DND-41 (cell line): ENCODE results near the gene TCF12.

ENCODE experiments used
- ATAC-seq: fragments of 200-7000 bp; cut with Tn5 transposase; 3 replicates; pipeline ENCODE4 v1.9.1; 2021; ENCODE audit warnings: low read depth; ENCODE audit not compliant: insufficient read depth
- DNase-seq: peaks from one replicate; pipeline ENCODE4 v3.0.0-alpha.2; 2020
- H2AFZ ChIP-seq: 2 replicates; pipeline ENCODE4 v1.6.0; 2012; ENCODE audit warnings: low read depth, low read length
- H3K27ac ChIP-seq: 2 replicates; pipeline ENCODE4 v1.5.1; 2012; ENCODE audit warnings: low read length, inconsistent platforms
- H3K27me3 ChIP-seq: fragments of 200-600 bp; sonication (generic); 2 replicates; pipeline ENCODE4 v1.6.0; 2012; ENCODE audit warnings: low read length, mild to moderate bottlenecking, inconsistent platforms; ENCODE audit not compliant: insufficient read depth, poor library complexity
- H3K36me3 ChIP-seq: 2 replicates; pipeline ENCODE4 v1.5.1; 2012; ENCODE audit warnings: low read length, inconsistent platforms; ENCODE audit not compliant: insufficient read depth
- H3K4me1 ChIP-seq: 2 replicates; pipeline ENCODE4 v1.5.1; 2012; ENCODE audit warnings: mild to moderate bottlenecking, low read length; ENCODE audit not compliant: insufficient read depth
- H3K4me2 ChIP-seq: 2 replicates; pipeline ENCODE4 v1.6.0; 2012; ENCODE audit warnings: mild to moderate bottlenecking, moderate library complexity, low read length, inconsistent platforms; ENCODE audit not compliant: insufficient read depth
- H3K4me3 ChIP-seq, 2 experiments: fragments of 200-600 bp in 1 of 2; shearing (Covaris generic) in 1 of 2; 2 replicates each; pipeline ENCODE4 v1.5.1; 2012 to 2016; ENCODE audit warnings: inconsistent platforms in 2 of 2, low read length in 2 of 2, mild to moderate bottlenecking in 2 of 2, low read depth in 1 of 2, moderate library complexity in 1 of 2
- H3K79me2 ChIP-seq: 2 replicates; pipeline ENCODE4 v1.6.0; 2012; ENCODE audit warnings: low read length, inconsistent platforms; ENCODE audit not compliant: insufficient read depth
- H3K9ac ChIP-seq: 2 replicates; pipeline ENCODE4 v1.6.0; 2012; ENCODE audit warnings: low read depth, mild to moderate bottlenecking, inconsistent platforms, low read length, moderate library complexity
- H3K9me3 ChIP-seq: 2 replicates; pipeline ENCODE4 v1.5.1; 2012; ENCODE audit warnings: low read length, moderate library complexity, mild to moderate bottlenecking, inconsistent platforms; ENCODE audit not compliant: insufficient read depth, severe bottlenecking
- H4K20me1 ChIP-seq: 2 replicates; pipeline ENCODE4 v1.6.0; 2012; ENCODE audit warnings: low read length; ENCODE audit not compliant: insufficient read depth
- EZH2 ChIP-seq: IDR thresholded peaks from 3 replicates; pipeline ENCODE4 v1.6.1; 2012; ENCODE audit warnings: borderline replicate concordance, low read depth, mild to moderate bottlenecking, moderate library complexity, low read length, inconsistent platforms; ENCODE audit not compliant: severe bottlenecking
- TF ChIP-seq, protein P1 (sequence below): IDR thresholded peaks from 2 replicates; pipeline ENCODE4 v1.5.1; 2012; ENCODE audit warnings: borderline replicate concordance, low read length, moderate library complexity, mild to moderate bottlenecking; ENCODE audit not compliant: poor library complexity, severe bottlenecking; ENCODE audit errors: extremely low read depth

The TCF12 gene

DNA sequence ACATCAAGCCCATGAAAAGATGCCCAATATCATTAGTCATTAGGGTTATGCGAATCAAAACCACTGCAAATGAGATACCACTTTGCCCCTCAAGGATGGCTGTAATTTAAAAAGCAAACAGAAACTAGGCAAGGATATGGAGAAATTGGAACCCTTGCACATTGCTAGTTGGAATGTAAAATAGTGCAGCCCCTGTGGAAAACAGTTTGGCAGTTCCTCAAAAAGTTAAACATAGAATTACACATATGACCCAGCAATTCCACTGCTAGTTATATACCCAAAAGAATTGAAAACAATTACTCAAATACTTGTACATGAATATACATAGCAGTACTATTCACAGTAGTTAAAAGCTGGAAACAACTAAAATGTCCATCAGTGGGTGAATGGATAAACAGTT, 271.0 kb downstream of the TCF12 start:
- Histone ChIP-seq H3K9me3 (no peaks in the 10 kb centered on the region), H3K27ac (no peak overlapping the region), H4K20me1 (no peaks in the 10 kb centered on the region), H3K4me1 (no peaks in the 10 kb centered on the region), H2AFZ (no peak overlapping the region), H3K4me2 (no peak overlapping the region), H3K9ac (no peak overlapping the region), H3K36me3 (peaks cover 51% of the 10 kb centered on the region), H3K79me2 (0 out of 2 replicates have a peak, but pooled peaks cover 2% of the 10 kb centered on the region), H3K27me3 (no peaks in the 10 kb centered on the region), H3K4me3 (no peak overlapping the region)
- no peak for ATAC-seq
- TF ChIP-seq EZH2, result no peak
- TF ChIP-seq, protein P1, sequence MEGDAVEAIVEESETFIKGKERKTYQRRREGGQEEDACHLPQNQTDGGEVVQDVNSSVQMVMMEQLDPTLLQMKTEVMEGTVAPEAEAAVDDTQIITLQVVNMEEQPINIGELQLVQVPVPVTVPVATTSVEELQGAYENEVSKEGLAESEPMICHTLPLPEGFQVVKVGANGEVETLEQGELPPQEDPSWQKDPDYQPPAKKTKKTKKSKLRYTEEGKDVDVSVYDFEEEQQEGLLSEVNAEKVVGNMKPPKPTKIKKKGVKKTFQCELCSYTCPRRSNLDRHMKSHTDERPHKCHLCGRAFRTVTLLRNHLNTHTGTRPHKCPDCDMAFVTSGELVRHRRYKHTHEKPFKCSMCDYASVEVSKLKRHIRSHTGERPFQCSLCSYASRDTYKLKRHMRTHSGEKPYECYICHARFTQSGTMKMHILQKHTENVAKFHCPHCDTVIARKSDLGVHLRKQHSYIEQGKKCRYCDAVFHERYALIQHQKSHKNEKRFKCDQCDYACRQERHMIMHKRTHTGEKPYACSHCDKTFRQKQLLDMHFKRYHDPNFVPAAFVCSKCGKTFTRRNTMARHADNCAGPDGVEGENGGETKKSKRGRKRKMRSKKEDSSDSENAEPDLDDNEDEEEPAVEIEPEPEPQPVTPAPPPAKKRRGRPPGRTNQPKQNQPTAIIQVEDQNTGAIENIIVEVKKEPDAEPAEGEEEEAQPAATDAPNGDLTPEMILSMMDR, result no peak
- no peak for DNase-seq

- ATAC-seq, result no peak
- Histone ChIP-seq H3K27me3 (no peaks in the 10 kb centered on the region), H3K4me1 (no peaks in the 10 kb centered on the region), H3K4me3 (no peak overlapping the region), H2AFZ (no peak overlapping the region), H3K36me3 (peaks cover 56% of the 10 kb centered on the region), H3K9ac (no peak overlapping the region), H3K79me2 (0 out of 2 replicates have a peak, but pooled peaks cover 2% of the 10 kb centered on the region), H3K27ac (no peak overlapping the region), H4K20me1 (no peaks in the 10 kb centered on the region), H3K9me3 (no peaks in the 10 kb centered on the region), H3K4me2 (no peak overlapping the region)
- TF ChIP-seq, protein P1, result no peak
- TF ChIP-seq EZH2, result no peak
- no peak for DNase-seq
Observed at GRCh38 chr15:57190208-57190607, 271.8 kb downstream of the TCF12 start.

DNA sequence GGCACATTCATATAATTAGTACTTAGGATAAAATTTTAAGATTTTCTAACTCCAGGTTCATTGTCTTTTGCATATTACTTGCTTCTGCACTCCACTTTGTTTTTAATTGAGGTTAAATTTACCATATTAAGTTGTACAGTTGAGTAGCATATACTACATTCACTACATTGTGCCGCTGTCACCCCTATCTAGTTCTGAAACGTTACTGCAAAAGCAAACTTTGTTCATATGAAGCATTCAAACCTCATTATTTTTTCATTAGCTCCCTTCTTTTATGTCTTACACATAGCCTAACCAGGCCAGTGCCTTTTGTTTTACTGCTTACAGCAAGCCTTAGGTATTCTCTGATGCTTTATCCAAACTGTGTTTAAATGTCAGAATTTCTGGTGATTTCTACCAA, 274.7 kb downstream of the TCF12 start:
- no peak for ATAC-seq
- Histone ChIP-seq H3K27me3 (no peaks in the 10 kb centered on the region), H3K4me2 (no peak overlapping the region), H3K9ac (no peak overlapping the region), H3K4me1 (no peaks in the 10 kb centered on the region), H3K9me3 (no peaks in the 10 kb centered on the region), H3K27ac (no peak overlapping the region), H3K36me3 (peaks cover 57% of the 10 kb centered on the region), H4K20me1 (0 out of 2 replicates have a peak, but pooled peaks cover 3% of the 10 kb centered on the region), H3K4me3 (no peak overlapping the region), H3K79me2 (no peaks in the 10 kb centered on the region), H2AFZ (no peak overlapping the region)
- DNase-seq, result no peak
- TF ChIP-seq, protein P1, result no peak
- no peak for TF ChIP-seq EZH2

DNA sequence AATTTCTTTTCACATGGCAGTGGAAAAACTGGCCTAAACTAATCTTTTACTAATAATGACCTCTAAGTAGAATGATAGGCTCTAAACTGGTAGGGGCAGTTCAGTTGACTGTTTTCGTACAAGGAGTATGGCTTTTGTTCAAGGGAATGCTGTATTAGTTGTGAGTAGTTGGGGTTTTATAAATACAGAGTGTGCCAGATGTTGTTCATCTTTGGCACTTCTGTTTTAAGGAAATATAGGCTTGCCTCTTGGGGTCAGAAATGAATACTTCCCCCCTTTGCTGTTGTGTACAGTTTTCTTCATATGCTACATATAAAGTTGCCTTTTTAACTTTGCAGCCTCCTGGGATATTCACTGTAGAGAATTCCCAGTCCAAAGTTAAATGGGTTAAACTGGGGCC, 276.9 kb downstream of the TCF12 start:
- no peak overlapping the region for H3K9ac ChIP-seq
- no peaks in the 10 kb centered on the region for H3K9me3 ChIP-seq
- peaks cover 67% of the 10 kb centered on the region for H3K36me3 ChIP-seq
- H2AFZ ChIP-seq, result no peak overlapping the region
- no peak for TF ChIP-seq EZH2
- TF ChIP-seq, protein P1, result no peak
- H3K4me2 ChIP-seq, result no peak overlapping the region
- no peaks in the 10 kb centered on the region for H3K27me3 ChIP-seq
- H3K79me2 ChIP-seq, result no peaks in the 10 kb centered on the region
- DNase-seq, result no peak
- no peak for ATAC-seq
- no peak overlapping the region for H3K4me3 ChIP-seq
- H3K27ac ChIP-seq, result no peak overlapping the region
- no peaks in the 10 kb centered on the region for H3K4me1 ChIP-seq
- 0 out of 2 replicates have a peak, but pooled peaks cover 3% of the 10 kb centered on the region for H4K20me1 ChIP-seq
